A172 (cell line): ENCODE data around the gene PRR36. TPM values are rescaled to one million over a fixed set of nuclear protein-coding genes. Genes with fewer than 3 reads are reported as not detected.
"Not testable (repeated sequence)": the region's sequence is repeated elsewhere in the genome, so short reads cannot be mapped to it uniquely, and the experiment has no call there.

Experiments
- DNase-seq: peaks from one replicate; pipeline ENCODE4 v3.0.0-alpha.2; 2015; ENCODE audit warnings: low spot score
- total RNA-seq: library from RNA; depleted of rRNA; stranded (reverse); fragments of >200 nt; shearing (Covaris generic); gene quantifications from 2 replicates; pipeline ENCODE4 v1.2.3, GENCODE V29; 2014

Gene PRR36
- total RNA-seq, 1 experiment from 2014 or later = 1.2 TPM

DNA sequence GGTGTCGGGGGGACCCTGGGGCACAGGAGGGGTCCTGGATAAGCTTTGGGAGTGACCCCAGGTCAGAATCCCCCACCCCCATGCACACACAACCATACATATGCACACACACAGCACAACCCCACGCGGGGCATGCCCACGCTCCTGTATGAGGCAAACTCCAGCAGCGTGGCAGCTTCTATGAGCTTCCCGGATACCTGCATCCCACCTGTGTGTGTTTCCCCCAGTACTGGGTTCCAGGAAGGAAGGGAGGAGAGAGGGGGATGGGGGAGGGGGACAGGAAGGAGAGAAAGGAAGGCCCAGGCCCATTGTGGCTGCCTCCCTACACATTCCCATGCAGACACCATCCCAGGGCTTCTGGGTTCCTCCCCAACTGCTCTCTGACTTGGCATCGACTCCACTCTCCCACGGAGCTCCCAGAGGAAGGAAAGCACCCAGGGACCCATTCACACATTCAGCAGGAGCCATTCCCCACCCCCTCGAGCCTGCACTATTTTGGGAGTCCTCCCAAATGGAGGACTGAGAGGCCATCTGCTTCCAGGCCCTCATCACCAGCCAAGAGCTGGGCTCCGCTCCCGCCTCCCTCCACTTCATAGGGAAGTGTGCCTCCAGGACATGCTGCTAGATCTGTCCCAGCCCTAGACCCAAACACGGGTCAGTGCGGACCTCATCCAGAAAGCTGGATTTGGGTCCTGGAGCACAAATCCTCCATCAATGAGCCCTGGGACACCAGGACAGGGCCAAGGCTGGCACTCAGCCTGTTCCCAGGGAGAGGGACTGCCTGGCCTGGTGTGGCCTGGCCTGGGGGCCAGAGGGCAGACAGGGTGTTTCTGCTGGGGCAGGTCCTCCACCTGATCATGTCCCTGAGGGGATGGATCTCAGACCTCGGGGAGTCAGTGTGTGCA lies 13.2 kb downstream of the PRR36 start:
- DNase-seq = no peak

DNA sequence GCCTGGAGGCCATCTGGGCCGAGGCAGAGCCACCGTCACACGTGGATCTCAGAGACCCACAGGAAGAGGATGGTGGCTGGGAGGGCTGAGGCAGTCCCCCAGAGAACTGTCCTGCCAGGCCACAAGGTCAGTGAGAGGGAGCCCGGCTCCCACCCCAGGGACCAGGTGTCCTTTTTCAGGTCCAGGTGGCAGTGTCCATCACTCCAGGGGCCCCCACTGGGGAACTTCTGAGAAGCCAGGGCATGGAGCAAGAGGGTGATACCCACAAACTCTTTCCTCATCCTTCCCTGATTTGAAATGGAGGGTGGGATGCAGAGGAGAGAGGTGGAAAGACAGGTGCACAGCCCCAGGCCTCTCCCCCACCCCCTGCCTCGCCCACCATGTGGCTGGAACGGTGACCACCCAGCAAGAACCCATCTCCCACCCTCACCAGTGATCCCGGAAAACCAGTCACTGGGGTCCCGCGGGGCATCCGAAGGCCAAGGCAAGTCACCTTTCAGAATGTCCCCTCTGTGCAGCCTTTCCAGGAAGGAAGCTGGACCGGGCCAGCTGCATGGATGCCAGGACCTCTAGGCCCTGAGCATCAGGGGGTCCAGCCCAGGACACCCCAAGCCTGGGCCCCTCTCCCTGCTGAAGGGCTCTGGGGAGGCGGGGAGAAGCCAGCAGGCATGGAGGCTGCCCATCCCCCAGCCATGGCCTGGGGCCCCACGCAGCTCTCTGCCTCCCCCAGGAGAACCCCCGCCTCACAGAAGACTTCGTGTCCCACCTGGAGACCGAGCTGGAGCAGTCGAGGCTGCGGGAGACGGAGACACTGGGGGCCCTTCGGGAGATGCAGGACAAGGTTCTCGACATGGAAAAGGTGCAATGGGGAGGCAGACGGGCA lies 14.1 kb downstream of the PRR36 start:
- DNase-seq = no peak

DNA sequence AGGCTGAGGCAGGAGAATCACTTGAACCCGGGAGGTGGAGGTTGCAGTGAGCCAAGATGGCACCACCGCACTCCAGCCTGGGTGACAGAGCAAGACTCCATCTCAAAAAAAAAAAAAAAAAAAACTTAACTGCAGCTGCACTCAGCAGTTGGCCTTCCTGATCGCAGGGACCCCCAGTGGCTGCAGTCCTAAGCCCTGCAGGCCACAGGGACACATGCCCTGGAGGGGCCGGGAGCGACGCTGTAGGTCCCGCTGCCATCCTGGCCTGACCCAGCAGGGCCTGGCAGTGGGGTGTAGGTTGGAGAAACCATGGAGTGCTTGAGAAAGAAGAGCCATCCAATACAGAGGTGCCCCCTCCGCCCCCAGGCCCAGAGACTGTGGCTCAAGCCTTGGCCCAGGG lies 15.1 kb downstream of the PRR36 start:
- not testable (repeated sequence) for DNase-seq

DNA sequence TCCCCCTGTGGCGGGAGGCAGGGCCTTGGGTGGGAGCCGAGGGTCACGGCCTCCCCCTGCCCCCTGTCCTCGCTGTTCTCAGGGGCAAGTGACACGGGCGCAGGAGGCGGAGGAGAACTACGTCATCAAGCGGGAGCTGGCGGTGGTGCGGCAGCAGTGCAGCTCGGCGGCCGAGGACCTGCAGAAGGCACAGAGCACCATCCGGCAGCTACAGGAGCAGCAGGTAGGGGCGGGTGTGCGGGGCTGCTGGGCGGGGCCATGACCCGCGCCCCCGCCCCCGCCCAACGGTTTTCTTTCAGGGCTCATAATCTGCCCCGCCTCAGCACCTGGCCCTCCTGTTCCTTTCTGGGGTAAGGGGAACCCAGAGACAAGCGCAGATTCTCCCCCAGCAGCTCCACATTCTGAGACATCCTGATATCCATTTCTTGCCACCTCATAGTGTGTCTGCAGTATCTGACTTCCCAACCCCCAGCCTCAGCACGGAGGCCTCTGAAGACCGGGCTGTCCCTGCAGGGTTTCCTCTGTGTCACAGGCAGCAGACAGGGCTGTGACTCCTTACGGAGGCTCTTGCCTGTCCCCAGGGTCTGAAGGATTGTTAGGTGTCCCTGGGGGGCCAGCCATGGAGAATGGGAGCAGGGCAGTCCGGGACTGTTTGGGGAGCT lies 15.9 kb downstream of the PRR36 start:
- no peak for DNase-seq

DNA sequence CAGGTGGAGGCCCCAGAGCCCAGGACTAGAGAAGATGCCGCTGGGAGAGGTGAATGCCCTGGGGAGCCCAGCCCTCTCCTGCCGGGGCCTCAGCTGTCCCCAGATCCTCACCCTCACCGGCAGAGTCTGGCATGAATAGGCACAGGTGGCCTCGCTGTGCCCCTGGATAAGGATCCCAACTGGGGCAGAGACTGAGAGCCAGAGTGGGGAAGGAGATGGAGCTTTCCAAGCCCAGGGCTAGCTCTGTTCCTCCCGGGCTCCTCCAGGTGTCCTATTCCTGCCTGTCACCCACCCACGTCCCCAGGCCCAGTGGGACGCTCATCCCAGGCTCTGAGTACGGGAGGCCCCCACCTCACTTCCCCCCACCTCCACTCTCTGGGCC lies 16.5 kb downstream of the PRR36 start:
- DNase-seq = no peak

DNA sequence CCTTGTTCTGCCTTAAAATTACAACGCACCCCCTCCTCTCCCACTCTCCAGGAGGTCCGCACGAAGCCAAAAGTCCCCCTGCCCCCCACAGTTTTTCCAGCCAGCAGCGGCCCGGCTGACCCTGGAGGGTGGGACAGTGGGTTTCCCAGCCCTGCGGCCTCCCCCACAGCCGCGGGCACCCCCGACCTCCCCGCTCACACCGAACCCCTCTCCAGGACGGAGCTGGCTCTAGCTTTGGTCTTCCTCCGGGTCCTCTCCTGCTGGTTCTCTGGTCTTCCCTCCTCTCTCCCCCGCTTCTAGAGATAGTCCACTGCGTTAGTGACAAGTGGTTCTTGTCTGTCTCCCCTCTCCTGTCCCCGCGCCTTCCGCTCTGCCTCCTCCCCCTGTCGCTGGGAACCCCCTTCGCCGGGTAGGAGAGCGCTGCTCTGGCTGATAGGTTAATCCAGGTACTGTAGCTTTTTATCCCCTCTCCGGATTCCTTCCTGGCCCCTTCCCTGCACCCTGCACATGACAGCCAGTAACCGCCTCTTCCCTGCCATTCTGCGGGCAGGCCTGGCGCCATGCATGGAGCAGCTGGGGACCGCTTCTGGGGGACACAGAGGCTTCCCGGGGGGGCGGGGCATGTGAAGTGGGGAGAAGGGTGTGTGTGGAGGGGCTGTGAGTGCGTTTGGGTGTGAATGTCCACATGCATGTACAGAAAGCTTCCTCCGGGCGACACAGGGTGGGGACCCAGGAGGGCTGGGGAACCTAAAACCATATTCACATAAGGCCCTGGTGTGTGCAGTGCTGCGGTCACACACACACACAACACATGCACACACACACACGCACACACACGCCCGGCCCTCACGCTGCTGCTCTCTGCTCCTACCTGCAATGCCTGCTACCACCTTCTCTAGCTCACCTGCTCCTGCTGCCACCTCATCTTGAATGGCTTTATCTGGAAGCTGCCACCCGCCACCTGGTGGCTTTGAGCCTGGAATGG lies 17.2 kb downstream of the PRR36 start:
- DNase-seq = no peak

DNA sequence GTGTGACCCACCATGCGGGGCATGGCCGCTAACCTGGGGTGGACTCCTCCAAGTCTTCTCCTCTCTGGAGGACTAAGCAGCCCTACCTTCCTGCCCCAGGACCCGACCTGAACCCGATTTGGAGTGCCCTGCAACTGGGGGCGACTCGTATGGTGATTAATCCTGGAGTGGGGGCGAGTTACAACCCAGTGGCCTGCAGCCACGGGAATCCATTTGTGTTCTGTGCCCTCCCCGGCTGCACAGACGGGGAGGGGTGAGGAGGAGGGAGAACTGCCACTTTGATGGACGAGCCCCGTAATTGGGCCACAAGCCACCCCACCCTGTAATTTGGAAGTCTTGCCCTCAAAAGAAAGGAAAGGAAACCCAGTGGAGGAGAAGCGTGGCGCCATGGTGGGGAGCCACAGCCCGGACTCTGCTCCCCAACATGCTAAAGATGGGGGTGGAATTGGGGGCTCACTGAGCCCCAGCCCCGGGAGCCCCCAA lies 18.0 kb downstream of the PRR36 start:
- DNase-seq = peak; percentile 13

DNA sequence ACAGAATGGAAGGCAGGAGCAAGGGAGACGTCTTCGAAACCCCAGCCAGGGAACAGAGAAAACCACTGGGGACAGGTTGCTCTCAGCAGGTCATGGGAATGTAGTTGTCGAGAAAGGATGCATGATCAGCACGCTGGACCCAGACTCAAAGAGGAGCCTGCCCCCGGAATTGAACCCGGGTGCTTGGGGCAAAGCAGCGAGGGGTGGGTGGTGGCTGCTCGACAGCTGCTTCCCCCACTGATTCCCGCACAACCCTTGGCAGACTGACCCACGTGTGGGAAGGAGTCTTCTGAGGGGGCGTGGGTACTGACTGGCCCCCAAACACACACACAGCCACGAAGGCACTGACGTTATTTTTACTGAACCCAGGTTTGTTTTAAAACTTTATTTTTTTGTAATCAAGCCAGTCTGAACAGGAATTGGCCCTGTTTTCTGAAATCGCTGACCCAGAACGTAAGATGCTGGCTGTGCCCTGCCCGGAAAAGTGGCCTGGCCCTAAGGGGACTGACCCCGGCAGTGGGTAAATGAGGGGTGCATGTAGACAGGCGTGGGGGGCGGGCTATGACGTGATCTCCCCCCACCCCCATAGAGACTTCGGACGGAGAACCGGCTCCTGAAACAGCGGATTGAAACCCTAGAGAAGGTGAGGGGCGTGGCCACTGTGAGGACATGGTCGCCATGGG lies 18.6 kb downstream of the PRR36 start:
- DNase-seq = no peak

DNA sequence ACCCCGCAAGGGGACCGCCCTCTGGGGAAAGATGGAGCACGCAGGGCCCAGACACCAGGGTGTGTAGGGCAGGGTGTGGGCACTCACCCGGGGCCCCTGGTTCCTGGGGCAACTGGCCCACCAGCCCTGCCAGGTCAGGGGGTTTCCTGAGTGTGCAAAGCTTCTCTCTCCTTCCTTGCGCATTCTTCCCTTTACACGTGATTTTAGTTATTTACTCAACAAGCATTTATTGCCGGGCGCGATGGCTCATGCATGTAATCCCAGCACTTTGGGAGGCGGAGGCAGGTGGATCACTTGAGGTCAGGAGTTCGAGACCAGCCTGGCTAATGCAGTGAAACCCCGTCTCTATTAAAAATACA lies 20.4 kb downstream of the PRR36 start:
- no peak for DNase-seq

DNA sequence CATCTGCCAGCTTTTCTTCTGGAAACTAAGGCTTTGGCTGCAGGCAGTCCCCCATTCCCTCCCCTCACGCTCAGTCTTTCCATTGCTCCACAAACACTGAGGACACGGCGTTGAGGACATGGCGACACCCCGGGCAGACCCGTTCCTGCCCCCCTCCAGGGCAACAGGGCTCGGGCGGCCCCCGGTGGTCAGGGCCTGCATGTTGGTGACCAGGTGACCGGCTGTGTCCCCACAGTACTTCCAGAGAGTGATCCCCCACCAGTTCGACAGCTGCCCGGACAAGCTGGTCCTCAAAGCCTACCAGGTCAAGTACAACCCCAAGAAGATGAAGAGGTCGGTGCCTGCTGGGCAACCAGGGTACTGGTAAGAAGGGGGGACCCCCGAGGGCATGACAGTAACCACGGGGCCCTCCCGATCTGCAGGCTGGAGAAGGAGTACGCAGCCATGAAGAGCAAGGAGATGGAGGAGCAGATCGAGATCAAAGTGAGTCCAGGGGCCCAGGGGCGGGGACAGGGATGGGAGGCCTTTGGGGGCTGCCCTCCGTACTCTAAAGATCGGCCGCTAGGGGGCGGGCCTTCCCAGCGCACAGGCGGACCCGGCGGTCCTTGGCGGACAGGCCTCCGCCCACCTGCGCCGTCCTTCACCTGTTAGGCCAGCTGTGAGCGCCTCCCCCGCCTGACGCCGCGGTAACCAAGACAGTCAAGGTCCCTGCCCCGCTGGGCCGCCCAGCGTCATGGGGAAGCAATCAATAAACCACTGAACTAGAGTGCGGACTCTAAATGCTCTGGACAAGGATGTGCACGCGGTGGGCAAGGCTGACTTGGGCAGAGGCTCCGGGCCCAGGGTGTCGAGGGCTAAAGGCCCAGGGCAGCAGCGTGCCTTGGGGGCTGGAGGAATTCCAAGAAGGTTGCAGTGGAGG lies 21.1 kb downstream of the PRR36 start:
- no peak for DNase-seq

DNA sequence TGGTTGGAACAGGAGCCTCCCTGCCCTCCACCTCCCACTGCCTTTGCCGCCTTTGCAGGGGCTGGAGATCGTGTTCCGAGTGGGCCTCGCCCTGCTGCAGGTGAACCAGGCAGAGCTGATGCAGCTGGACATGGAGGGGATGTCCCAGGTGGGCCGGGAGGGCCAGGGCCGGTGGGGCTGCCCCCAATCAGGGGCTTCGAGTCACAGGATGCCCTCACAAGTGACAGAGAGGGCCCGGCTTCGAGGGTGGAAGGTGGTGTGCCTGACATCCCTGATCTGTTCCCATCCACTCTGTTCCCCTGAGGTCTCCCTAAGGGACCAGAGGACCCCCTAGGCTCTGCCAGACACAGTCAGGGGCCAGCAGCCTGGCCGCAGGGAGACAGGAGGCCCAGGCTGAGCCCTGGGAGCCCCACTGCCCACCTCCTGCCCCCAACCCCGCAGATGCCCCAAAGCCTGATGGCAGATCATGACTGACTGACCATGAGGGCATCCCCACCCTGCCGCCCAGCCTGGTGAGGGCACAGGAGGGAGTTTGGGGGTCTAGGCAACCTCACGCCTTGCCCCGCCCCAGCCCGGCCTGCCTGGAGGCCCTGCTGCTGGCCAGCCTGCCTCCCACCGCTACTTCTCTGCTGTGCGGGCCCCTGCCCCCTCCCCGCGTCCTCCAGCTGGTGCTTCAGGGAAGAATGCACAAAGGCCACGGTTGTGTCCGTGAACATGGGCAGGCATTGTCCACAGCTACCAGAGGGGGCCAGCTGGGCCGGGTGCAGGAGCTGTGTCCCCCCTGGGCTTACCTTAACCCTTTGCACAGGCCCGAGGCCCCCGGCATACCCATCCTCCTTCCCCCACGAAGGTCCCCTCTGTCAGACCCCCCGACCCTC lies 22.3 kb downstream of the PRR36 start:
- DNase-seq = no peak

DNA sequence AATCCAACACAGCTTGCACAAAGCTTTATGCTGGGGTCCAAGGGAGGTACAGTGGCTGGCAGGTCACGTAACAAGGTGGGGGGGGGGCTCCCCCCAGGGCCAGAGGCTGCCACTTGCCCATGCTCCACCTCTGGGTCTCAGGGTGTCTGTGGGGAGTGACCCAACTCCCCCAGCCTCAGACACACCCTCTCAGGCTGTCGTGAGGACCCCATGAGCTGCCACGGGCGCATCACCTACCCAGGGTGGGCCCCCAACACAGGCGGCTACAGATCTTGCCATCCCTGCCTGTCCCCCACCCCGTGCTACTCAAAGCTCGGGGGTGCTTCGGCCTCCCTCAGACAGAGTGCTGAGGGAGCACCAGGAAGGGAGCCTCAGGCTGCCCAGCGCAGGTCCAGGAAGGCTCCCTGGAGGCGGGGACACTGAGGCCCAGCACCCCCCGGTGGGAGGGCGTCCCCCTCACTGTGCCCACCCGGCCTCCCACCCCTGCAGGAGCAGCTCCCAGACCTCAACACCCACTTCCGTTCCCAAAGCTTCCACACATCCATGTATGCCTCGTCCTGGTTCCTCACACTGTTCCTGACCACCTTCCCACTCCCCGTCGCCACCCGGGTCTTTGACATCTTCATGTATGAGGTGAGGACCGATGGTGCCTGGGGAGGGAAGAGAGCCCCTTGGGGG lies 23.1 kb downstream of the PRR36 start:
- DNase-seq = no peak

DNA sequence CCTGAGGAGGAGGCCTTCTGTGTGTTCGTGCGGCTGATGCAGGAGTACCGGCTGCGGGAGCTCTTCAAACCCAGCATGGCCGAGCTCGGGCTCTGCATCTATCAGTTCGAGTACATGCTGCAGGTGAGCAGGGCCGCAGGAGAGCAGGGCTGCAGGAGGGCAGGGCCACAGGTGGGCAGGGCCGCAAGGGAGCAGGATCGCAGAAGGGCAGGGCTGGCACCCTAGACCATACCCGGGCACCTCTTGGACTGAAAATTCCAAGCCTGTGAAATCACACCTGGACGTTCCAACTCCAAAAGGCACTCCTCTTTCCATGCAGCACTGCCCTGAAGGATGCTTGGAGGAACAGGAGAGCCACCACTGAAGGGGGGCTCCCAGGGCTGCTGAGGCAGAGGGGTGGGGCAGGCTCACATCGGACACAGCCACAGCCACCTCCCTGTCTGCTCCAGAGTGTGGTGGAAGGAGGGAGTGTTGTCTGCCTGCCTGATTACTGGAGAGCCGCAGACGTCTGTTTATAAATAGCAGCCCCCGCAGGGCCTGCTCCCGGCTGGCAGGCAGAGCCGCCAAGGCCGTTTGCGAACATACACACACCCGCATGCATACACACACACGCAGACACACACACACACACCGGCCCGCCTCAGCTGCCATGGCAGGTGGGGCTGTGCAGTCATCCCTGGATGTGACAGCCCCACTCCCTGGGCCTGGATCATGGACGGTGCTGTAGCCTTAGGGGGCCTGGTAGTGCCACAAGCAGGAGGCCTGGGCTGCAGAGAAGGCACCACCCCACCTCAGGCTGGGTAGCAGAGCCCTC lies 24.0 kb downstream of the PRR36 start:
- no peak for DNase-seq

DNA sequence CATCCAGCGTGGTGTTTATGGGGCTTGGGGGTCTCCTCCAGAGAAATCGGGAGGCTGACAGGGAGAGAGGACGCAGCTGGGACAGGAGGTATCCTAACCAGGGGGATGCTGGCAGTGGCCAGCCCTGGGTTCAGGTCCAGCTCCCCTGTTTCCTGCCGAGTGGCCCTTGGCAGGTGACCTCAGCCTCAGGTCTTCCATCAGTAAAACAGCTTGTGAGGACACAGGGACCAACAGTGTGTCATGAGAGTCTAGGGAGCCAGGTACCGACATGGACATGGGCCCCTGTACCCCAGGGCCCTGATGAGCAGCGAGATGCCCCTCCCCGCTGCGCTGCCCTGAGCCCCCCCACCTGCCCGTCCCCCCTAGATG lies 24.6 kb downstream of the PRR36 start:
- no peak for DNase-seq

DNA sequence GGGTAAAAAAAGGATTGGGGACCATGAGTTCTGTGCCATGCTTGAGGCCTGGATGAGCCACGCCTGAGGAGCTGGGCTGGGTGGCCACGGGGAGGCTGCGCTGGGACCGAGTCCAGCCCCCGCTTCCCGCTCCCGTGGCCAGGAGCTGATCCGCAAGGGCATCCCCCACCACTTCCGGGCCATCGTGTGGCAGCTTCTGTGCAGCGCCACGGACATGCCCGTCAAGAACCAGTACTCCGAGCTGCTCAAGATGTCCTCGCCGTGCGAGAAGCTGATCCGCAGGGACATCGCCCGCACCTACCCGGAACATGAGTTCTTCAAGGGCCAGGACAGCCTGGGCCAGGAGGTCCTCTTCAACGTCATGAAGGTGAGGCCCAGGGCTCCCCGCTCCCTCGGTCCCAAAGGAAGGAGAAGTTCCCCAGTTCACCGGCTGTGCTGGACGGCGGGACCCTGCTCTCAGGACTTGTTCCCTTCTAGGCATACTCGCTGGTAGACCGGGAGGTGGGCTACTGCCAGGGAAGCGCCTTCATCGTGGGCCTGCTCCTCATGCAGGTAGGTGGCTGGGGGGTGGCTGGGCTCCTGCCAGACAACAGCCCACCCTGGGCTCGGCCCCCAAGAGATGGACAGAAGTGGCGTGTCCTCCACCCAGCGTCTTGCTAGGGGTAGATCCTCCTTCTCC lies 25.3 kb downstream of the PRR36 start:
- no peak for DNase-seq

DNA sequence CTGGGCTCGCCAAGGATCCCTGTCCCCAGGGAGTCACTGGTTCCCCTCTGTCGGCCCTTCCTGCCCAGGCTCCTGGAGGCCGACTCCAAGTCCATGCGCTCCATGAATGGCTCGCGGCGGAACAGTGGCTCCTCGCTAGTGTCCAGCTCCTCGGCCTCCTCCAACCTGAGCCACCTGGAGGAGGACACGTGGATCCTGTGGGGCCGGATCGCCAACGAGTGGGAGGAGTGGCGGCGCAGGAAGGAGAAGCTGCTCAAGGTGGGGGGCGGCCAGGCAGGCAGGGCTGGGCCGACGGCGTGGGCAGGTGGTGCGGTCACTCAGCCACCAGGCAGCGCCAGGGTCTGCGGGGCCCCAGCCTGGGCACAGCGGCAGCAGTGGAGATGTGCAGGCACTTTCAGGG lies 26.5 kb downstream of the PRR36 start:
- no peak for DNase-seq
